GM23248 (cell line): ENCODE results near the gene RBM22. TPM values are rescaled to one million over a fixed set of nuclear protein-coding genes. Genes with fewer than 3 reads are reported as not detected.

Experiments used
- DNase-seq: peaks from one replicate; pipeline ENCODE4 v3.0.0-alpha.2; 2015
- H2AFZ ChIP-seq: fragments of 200-600 bp; sonication (generic); 2 replicates; pipeline ENCODE4 v1.6.1; 2016; ENCODE audit warnings: antibody characterized with exemption
- H3F3A ChIP-seq: fragments of 200-600 bp; sonication (generic); 2 replicates; pipeline ENCODE4 v1.6.1; 2016; ENCODE audit warnings: mild to moderate bottlenecking, antibody characterized with exemption, mixed run types; ENCODE audit not compliant: insufficient read depth
- H3K27ac ChIP-seq: fragments of 200-600 bp; sonication (generic); 2 replicates; pipeline ENCODE4 v1.5.1; 2016; ENCODE audit warnings: mild to moderate bottlenecking
- H3K27me3 ChIP-seq: fragments of 200-600 bp; sonication (generic); replicated peaks from 2 replicates; pipeline ENCODE4 v1.6.1; 2016; ENCODE audit warnings: mild to moderate bottlenecking; ENCODE audit not compliant: insufficient read depth
- H3K36me3 ChIP-seq: fragments of 200-600 bp; sonication (generic); 2 replicates; pipeline ENCODE4 v1.6.1; 2016; ENCODE audit warnings: low read depth, mild to moderate bottlenecking
- H3K4me1 ChIP-seq: fragments of 200-600 bp; sonication (generic); 2 replicates; pipeline ENCODE4 v1.6.1; 2016; ENCODE audit warnings: mild to moderate bottlenecking; ENCODE audit not compliant: insufficient read depth
- H3K4me2 ChIP-seq: fragments of 200-600 bp; sonication (generic); one replicate; pipeline ENCODE4 v1.6.1; 2016; ENCODE audit warnings: mild to moderate bottlenecking; ENCODE audit not compliant: unreplicated experiment
- H3K4me3 ChIP-seq: fragments of 200-600 bp; sonication (generic); 2 replicates; pipeline ENCODE4 v1.5.1; 2016; ENCODE audit warnings: mild to moderate bottlenecking
- H3K79me2 ChIP-seq: fragments of 200-600 bp; sonication (generic); 2 replicates; pipeline ENCODE4 v1.6.1; 2016; ENCODE audit warnings: mild to moderate bottlenecking; ENCODE audit not compliant: insufficient read depth
- H3K9ac ChIP-seq: fragments of 200-600 bp; sonication (generic); 2 replicates; pipeline ENCODE4 v1.6.1; 2016; ENCODE audit warnings: mild to moderate bottlenecking
- H3K9me2 ChIP-seq: fragments of 200-600 bp; sonication (generic); 2 replicates; pipeline ENCODE4 v1.6.1; 2016; ENCODE audit warnings: mixed run types, mild to moderate bottlenecking, moderate library complexity; ENCODE audit not compliant: insufficient read depth
- H3K9me3 ChIP-seq: fragments of 200-600 bp; sonication (generic); one replicate; pipeline ENCODE4 v1.6.1; 2017; ENCODE audit warnings: low read depth
- H4K20me1 ChIP-seq: fragments of 200-600 bp; sonication (generic); 2 replicates; pipeline ENCODE4 v1.6.0; 2016; ENCODE audit not compliant: insufficient read depth
- EZH2 ChIP-seq: fragments of 200-600 bp; sonication (generic); IDR thresholded peaks from 2 replicates; pipeline ENCODE4 v1.6.1; 2018; ENCODE audit warnings: antibody characterized with exemption, mild to moderate bottlenecking; ENCODE audit not compliant: insufficient read depth, poor library complexity, severe bottlenecking
- EZH2phosphoT487 ChIP-seq: fragments of 200-600 bp; sonication (generic); IDR thresholded peaks from 2 replicates; pipeline ENCODE4 v1.6.1; 2018; ENCODE audit warnings: antibody characterized with exemption, moderate library complexity, mild to moderate bottlenecking, low read depth; ENCODE audit not compliant: insufficient read depth
- WGBS, 2 experiments: methylation state at CpG; one replicate each; pipeline ENCODE4 v1.1.6; 2015 to 2017; ENCODE audit warnings: low lambda C conversion rate in 2 of 2, low coverage in 1 of 2; ENCODE audit errors: missing lambda C conversion rate in 2 of 2; 5-methylcytosine and 5-hydroxymethylcytosine counted together
- in situ Hi-C: fragments of 300-500 bp; cut with MboI; formaldehyde crosslinking; loops from 2 replicates; pipeline ENCODE4 v1.15.0; 2020
- polyA plus RNA-seq: library from polyadenylated mRNA; unstranded; fragments of >200 nt; fragmentation: Nextera tagmentation; extraction: Ambion mirVana; gene quantifications from 2 replicates; pipeline ENCODE4 v1.2.1, GENCODE V29; 2016
- total RNA-seq: library from RNA; depleted of rRNA; stranded (reverse); fragments of >200 nt; shearing (Covaris generic); gene quantifications from 2 replicates; pipeline ENCODE4 v1.2.3, GENCODE V29; 2014

RBM22 gene
- total and polyA plus RNA-seq, 2 experiments from 2014 or later: 24.6 to 35.5 TPM

- in situ Hi-C loops: loop anchor here (10.0 kb wide), 1 partner anchor 183 kb away; no protein-coding TSS in a partner anchor
- H3F3A ChIP-seq: peaks cover 8% of the 10 kb centered on the region
- H3K4me1 ChIP-seq: peaks cover 31% of the 10 kb centered on the region
- 0 out of 2 replicates have a peak, but pooled peaks cover 5% of the 10 kb centered on the region for H3K36me3 ChIP-seq
- H4K20me1 ChIP-seq: no peaks in the 10 kb centered on the region
- no peak overlapping the region for H2AFZ ChIP-seq
- H3K4me2 ChIP-seq: no peak overlapping the region
- H3K27me3 ChIP-seq: no peaks in the 10 kb centered on the region
- H3K27ac ChIP-seq: no peak overlapping the region
- no peak for DNase-seq
- H3K9me2 ChIP-seq: no peaks in the 10 kb centered on the region
- WGBS, 2 experiments: 94 to 96% methylated on average over 24 to 25 of the region's 25 CpGs
- H3K4me3 ChIP-seq: no peak overlapping the region
- no peak for TF ChIP-seq EZH2phosphoT487
- no peak for TF ChIP-seq EZH2
- H3K9me3 ChIP-seq: no peaks in the 10 kb centered on the region
- peaks cover 34% of the 10 kb centered on the region for H3K79me2 ChIP-seq
- no peak overlapping the region for H3K9ac ChIP-seq
These were observed 53.3 kb downstream of the RBM22 start for GRCh38 chr5:150647275-150648251.

DNA sequence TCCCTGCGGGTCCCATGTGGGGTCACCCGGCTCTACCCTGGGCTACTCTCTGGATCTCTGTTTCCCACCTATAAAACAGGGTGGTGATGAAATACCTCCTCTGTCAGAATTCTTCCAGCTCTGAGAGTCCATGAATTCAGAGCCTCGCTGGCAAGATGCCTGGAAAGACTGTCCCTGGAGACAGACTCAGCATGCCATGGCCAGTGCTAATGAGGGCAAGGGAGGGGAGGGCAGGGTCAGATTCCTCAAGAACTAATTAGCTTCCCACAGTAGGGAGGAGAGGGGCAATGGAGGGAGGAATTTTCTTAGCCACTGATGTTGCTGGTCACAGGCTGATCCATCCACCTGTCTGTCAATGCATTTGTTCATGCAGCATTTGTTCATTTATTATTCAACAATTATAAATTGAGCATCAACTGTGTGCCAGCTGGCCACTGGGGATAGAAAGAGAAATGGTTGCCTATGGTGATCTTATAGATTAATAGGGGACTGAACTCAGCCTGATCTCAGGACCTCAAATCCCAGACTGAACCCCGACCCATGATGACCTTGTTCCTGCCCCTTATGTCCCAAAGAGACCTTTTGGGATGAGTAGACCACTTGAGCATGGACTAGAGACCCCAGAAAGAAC is 55.7 kb downstream of the RBM22 start:
- TF ChIP-seq EZH2phosphoT487: no peak
- TF ChIP-seq EZH2: no peak
- 43 to 48% methylated on average over 4 of the region's 4 CpGs for WGBS, 2 experiments
- H3K9me3 ChIP-seq: no peaks in the 10 kb centered on the region
- H3K27ac ChIP-seq: 0 out of 2 replicates have a peak overlapping the region, but pooled peaks have one; percentile 7
- H3K27me3 ChIP-seq: no peaks in the 10 kb centered on the region
- peak overlapping the region; percentile 19; the same call in 1 of the 2 replicates for H3K9ac ChIP-seq
- peaks cover 27% of the 10 kb centered on the region for H3F3A ChIP-seq
- no peaks in the 10 kb centered on the region for H4K20me1 ChIP-seq
- peaks cover 53% of the 10 kb centered on the region for H3K4me1 ChIP-seq
- peaks cover 34% of the 10 kb centered on the region for H3K79me2 ChIP-seq
- no peak overlapping the region for H3K4me3 ChIP-seq
- 0 out of 2 replicates have a peak, but pooled peaks cover 5% of the 10 kb centered on the region for H3K36me3 ChIP-seq
- H3K9me2 ChIP-seq: no peaks in the 10 kb centered on the region
- peak overlapping the region; percentile 33 for H3K4me2 ChIP-seq
- DNase-seq: peak; percentile 92
- in situ Hi-C loops: loop anchor here (10.0 kb wide), 1 partner anchor 180 kb away; no protein-coding TSS in a partner anchor
- H2AFZ ChIP-seq: no peak overlapping the region

DNA sequence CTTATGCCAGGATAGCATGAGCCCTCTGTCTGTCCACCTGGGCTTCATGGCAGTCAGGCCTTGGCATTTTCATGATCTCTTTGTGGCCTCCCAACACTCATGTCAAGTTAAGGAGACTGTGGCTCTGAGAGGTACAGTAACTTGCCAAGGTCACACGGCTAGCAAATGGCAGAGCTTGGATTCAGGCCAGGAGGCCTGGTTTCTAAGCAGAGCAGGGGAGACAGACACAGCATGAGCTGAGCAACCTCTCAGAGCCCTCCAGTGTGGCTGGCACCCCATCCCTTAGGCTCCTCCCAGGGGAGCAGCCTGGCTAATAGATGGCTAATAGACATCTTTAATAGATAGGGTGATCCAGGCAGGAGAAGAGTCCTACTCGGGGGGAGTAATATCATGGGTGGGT is 56.3 kb downstream of the RBM22 start:
- in situ Hi-C loops: loop anchor here (10.0 kb wide), 1 partner anchor 180 kb away; no protein-coding TSS in a partner anchor
- DNase-seq: no peak
- no peak overlapping the region for H3K4me3 ChIP-seq
- peak overlapping the region; percentile 33 for H3K4me2 ChIP-seq
- no peaks in the 10 kb centered on the region for H4K20me1 ChIP-seq
- no peaks in the 10 kb centered on the region for H3K27me3 ChIP-seq
- H2AFZ ChIP-seq: no peak overlapping the region
- WGBS, 2 experiments: 19 to 29% methylated on average over 2 of the region's 2 CpGs
- H3K9me3 ChIP-seq: no peaks in the 10 kb centered on the region
- H3F3A ChIP-seq: peaks cover 34% of the 10 kb centered on the region
- TF ChIP-seq EZH2phosphoT487 (no peak), EZH2 (no peak)
- peaks cover 34% of the 10 kb centered on the region for H3K79me2 ChIP-seq
- 0 out of 2 replicates have a peak, but pooled peaks cover 5% of the 10 kb centered on the region for H3K36me3 ChIP-seq
- 0 out of 2 replicates have a peak overlapping the region, but pooled peaks have one; percentile 7 for H3K27ac ChIP-seq
- H3K9ac ChIP-seq: peak overlapping the region; percentile 19; the same call in 1 of the 2 replicates
- peaks cover 60% of the 10 kb centered on the region for H3K4me1 ChIP-seq
- H3K9me2 ChIP-seq: no peaks in the 10 kb centered on the region

- WGBS, 2 experiments: 74 to 75% methylated on average over 5 of the region's 5 CpGs
- H3K9me2 ChIP-seq: no peaks in the 10 kb centered on the region
- H3K27ac ChIP-seq: 0 out of 2 replicates have a peak overlapping the region, but pooled peaks have one; percentile 7
- no peaks in the 10 kb centered on the region for H3K27me3 ChIP-seq
- no peak overlapping the region for H3K9ac ChIP-seq
- in situ Hi-C loops: loop anchor here (10.0 kb wide), 1 partner anchor 179 kb away; no protein-coding TSS in a partner anchor
- H4K20me1 ChIP-seq: no peaks in the 10 kb centered on the region
- no peak overlapping the region for H2AFZ ChIP-seq
- H3K9me3 ChIP-seq: no peaks in the 10 kb centered on the region
- peaks cover 60% of the 10 kb centered on the region for H3K4me1 ChIP-seq
- H3K36me3 ChIP-seq: 0 out of 2 replicates have a peak, but pooled peaks cover 4% of the 10 kb centered on the region
- peak overlapping the region; percentile 25 for H3K4me2 ChIP-seq
- TF ChIP-seq EZH2 (no peak), EZH2phosphoT487 (no peak)
- no peak overlapping the region for H3K4me3 ChIP-seq
- peaks cover 34% of the 10 kb centered on the region for H3F3A ChIP-seq
- peaks cover 34% of the 10 kb centered on the region for H3K79me2 ChIP-seq
- DNase-seq: no peak
These were observed 56.8 kb downstream of the RBM22 start for GRCh38 chr5:150644058-150644457.
